B cell (primary cell): ENCODE data around the gene SKAP1. TPM values are rescaled to one million over a fixed set of nuclear protein-coding genes. Genes with fewer than 3 reads are reported as not detected.

ENCODE experiments used
- ATAC-seq: fragments of 200-7000 bp; cut with Tn5 transposase; one replicate; pipeline ENCODE4 v1.10.0; 2021; ENCODE audit warnings: low read depth, mild to moderate bottlenecking, moderate number of reproducible peaks, moderate library complexity
- CTCF ChIA-PET: fragments of 350-600 bp; sonication (Branson Sonifier 250); formaldehyde crosslinking; loops from one replicate; lab custom pipeline; 2021; ENCODE audit warnings: antibody characterized with exemption, inconsistent platforms; lab: Charles Lee
- POLR2A ChIA-PET: fragments of 350-600 bp; sonication (Branson Sonifier 250); formaldehyde crosslinking; loops from one replicate; lab custom pipeline; 2021; ENCODE audit warnings: antibody characterized with exemption; lab: Charles Lee
- DNase-seq: peaks from one replicate; pipeline ENCODE4 v3.0.0; 2013
- H2AFZ ChIP-seq: 2 replicates; pipeline ENCODE4 v1.6.1; 2012; ENCODE audit warnings: mild to moderate bottlenecking, low read depth, low read length; ENCODE audit not compliant: insufficient read depth, poor library complexity, severe bottlenecking
- H3K27ac ChIP-seq, 2 donors: 1 replicate in 1 of 2; 2 replicates in 1 of 2; pipeline ENCODE4 v1.5.1; 2012 to 2013; ENCODE audit warnings: low read length in 2 of 2, mild to moderate bottlenecking in 2 of 2, moderate library complexity in 1 of 2
- H3K27me3 ChIP-seq, 4 experiments: fragments of 200-600 bp in 1 of 4; sonication (generic) in 1 of 4; replicated peaks in 1 of 4; 1 replicate in 2 of 4; 2 replicates in 2 of 4; pipeline versions ENCODE4 v1.6.1 to v1.7.0; 2013 to 2016; ENCODE audit warnings: low read length in 3 of 4, mild to moderate bottlenecking in 2 of 4, mixed read lengths in 1 of 4, moderate library complexity in 1 of 4; ENCODE audit not compliant: insufficient read depth in 4 of 4, control insufficient read depth in 3 of 4; ENCODE audit errors: control extremely low read depth in 1 of 4
- H3K36me3 ChIP-seq, 2 experiments: replicated peaks in 1 of 2; 1 replicate in 1 of 2; 2 replicates in 1 of 2; pipeline versions ENCODE4 v1.6.1 to v1.7.1; 2013; ENCODE audit warnings: low read length in 1 of 2; ENCODE audit not compliant: insufficient read depth in 2 of 2, control insufficient read depth in 1 of 2; ENCODE audit errors: control extremely low read depth in 1 of 2, extremely low read depth in 1 of 2
- H3K4me1 ChIP-seq, 2 donors: fragments of 200-600 bp in 1 of 2; sonication (generic) in 1 of 2; 1 replicate in 1 of 2; 2 replicates in 1 of 2; pipeline versions ENCODE4 v1.5.1 to v1.6.1; 2013 to 2017; ENCODE audit warnings: low read length in 2 of 2; ENCODE audit not compliant: control insufficient read depth in 2 of 2, insufficient read depth in 2 of 2
- H3K4me2 ChIP-seq: replicated peaks from 2 replicates; pipeline ENCODE3; 2012; ENCODE audit warnings: mild to moderate bottlenecking, low read depth, low read length; ENCODE audit not compliant: poor library complexity, severe bottlenecking
- H3K4me3 ChIP-seq, 5 experiments: fragments of 200-600 bp in 1 of 5; sonication (generic) in 1 of 5; 1 replicate in 3 of 5; 2 replicates in 2 of 5; pipeline versions ENCODE4 v1.5.1 to v1.7.0; 2011 to 2016; ENCODE audit warnings: low read length in 4 of 5, mild to moderate bottlenecking in 4 of 5, low read depth in 2 of 5, control low read depth in 1 of 5, moderate library complexity in 1 of 5; ENCODE audit not compliant: insufficient read depth in 1 of 5; ENCODE audit errors: control extremely low read depth in 1 of 5, extremely low read depth in 1 of 5
- H3K79me2 ChIP-seq: fragments of 200-600 bp; sonication (generic); one replicate; pipeline ENCODE4 v1.6.0; 2016; ENCODE audit warnings: low read length; ENCODE audit not compliant: control insufficient read depth, insufficient read depth
- H3K9ac ChIP-seq: fragments of 200-600 bp; sonication (generic); 2 replicates; pipeline ENCODE4 v1.6.1; 2017; ENCODE audit warnings: mild to moderate bottlenecking, low read length, moderate library complexity
- H3K9me3 ChIP-seq, 3 donors: one replicate each; pipeline versions ENCODE4 v1.6.1 to v1.7.1; 2013; ENCODE audit warnings: low read length in 2 of 3; ENCODE audit not compliant: control insufficient read depth in 2 of 3, insufficient read depth in 1 of 3; ENCODE audit errors: control extremely low read depth in 1 of 3
- H4K20me1 ChIP-seq: 2 replicates; pipeline ENCODE4 v1.6.0; 2012; ENCODE audit warnings: mild to moderate bottlenecking, low read length; ENCODE audit not compliant: insufficient read depth, control insufficient read depth, poor library complexity, severe bottlenecking
- H3K27ac Mint-ChIP-seq: one replicate; pipeline ENCODE4 v1.8.0; 2021; ENCODE audit warnings: mixed read lengths
- H3K27me3 Mint-ChIP-seq: one replicate; pipeline ENCODE4 v1.8.0; 2021; ENCODE audit warnings: mixed read lengths
- H3K4me1 Mint-ChIP-seq: one replicate; pipeline ENCODE4 v1.8.0; 2021; ENCODE audit warnings: mixed read lengths
- H3K4me3 Mint-ChIP-seq: one replicate; pipeline ENCODE4 v1.8.0; 2021; ENCODE audit warnings: mixed read lengths
- H3K9me3 Mint-ChIP-seq: one replicate; pipeline ENCODE4 v1.8.0; 2022; ENCODE audit warnings: mixed read lengths; ENCODE audit not compliant: insufficient read depth
- CTCF ChIP-seq: fragments of 200-600 bp; IDR thresholded peaks from one replicate; pipeline ENCODE4 v1.8.0; 2022; ENCODE audit warnings: antibody characterized with exemption, mild to moderate bottlenecking
- EZH2 ChIP-seq: IDR thresholded peaks from 2 replicates; pipeline ENCODE4 v1.6.1; 2012; ENCODE audit warnings: borderline replicate concordance, low read depth, mild to moderate bottlenecking, moderate library complexity, low read length; ENCODE audit not compliant: insufficient read depth, poor library complexity, severe bottlenecking
- WGBS: methylation state at CpG from one replicate; pipeline ENCODE4 v1.1.5; 2013; ENCODE audit warnings: missing lambda C conversion rate; ENCODE audit not compliant: insufficient coverage; 5-methylcytosine and 5-hydroxymethylcytosine counted together
- intact Hi-C: fragments of 100-400 bp; cut with micrococcal nuclease; formaldehyde crosslinking; loops from one replicate; pipeline ENCODE4 v1.10.0; 2022
- polyA plus RNA-seq: library from polyadenylated mRNA; depleted of rRNA; stranded (reverse); fragments of >200 nt; gene quantifications from 2 replicates; pipeline ENCODE4 v1.2.3, GENCODE V29; 2012
- total RNA-seq, 2 donors: library from RNA; stranded (reverse); fragments of 120-200 nt in 1 of 2; gene quantifications; 1 replicate in 1 of 2; 2 replicates in 1 of 2; pipeline versions ENCODE4 v1.2.3 to v1.2.4, GENCODE V29; 2013 to 2022

SKAP1 gene
- total and polyA plus RNA-seq, 2 donors (not counting 1 experiment from before 2014, with no cell fraction given) = 33.1 to 37.3 TPM

GRCh38 chr17:48239603-48239995 lies 190.4 kb downstream of the SKAP1 start:
- TF ChIP-seq EZH2 (no peak), CTCF (no peak)
- peaks cover 22% of the 10 kb centered on the region for H3K4me1 Mint-ChIP-seq
- H3K4me3 ChIP-seq = no peak overlapping the region
- POLR2A ChIA-PET = no interaction called here
- no peak overlapping the region for H3K9ac ChIP-seq
- intact Hi-C loops = no loop called here
- H3K4me2 ChIP-seq = no peak overlapping the region
- H3K4me3 Mint-ChIP-seq = no peak overlapping the region
- no peak overlapping the region for H2AFZ ChIP-seq
- no peaks in the 10 kb centered on the region for H3K27me3 ChIP-seq
- H3K27ac Mint-ChIP-seq = no peak overlapping the region
- no peaks in the 10 kb centered on the region for H3K27me3 Mint-ChIP-seq
- no peak overlapping the region for H3K27ac ChIP-seq
- WGBS = no CpG with 5 or more reads among the region's 1 CpG
- peaks cover 13 to 15% of the 10 kb centered on the region in 2 donors for H3K4me1 ChIP-seq
- ATAC-seq (no peak), DNase-seq (no peak)
- H3K9me3 ChIP-seq = no peaks in the 10 kb centered on the region
- no peaks in the 10 kb centered on the region for H3K9me3 Mint-ChIP-seq
- CTCF ChIA-PET = interaction anchor here (1.6 kb wide), 1 partner anchor 23 kb away, joined by 3 read pairs; no protein-coding TSS in a partner anchor
- no peaks in the 10 kb centered on the region for H4K20me1 ChIP-seq
- peaks cover 0 to 2% of the 10 kb centered on the region in 2 experiments for H3K36me3 ChIP-seq
- H3K79me2 ChIP-seq = no peaks in the 10 kb centered on the region

- Histone ChIP-seq H3K27ac (no peak overlapping the region), H3K9me3 (no peaks in the 10 kb centered on the region), H3K36me3 (peaks cover 0 to 2% of the 10 kb centered on the region in 2 experiments), H2AFZ (no peak overlapping the region), H3K4me3 (no peak overlapping the region), H3K9ac (no peak overlapping the region), H4K20me1 (no peaks in the 10 kb centered on the region), H3K27me3 (no peaks in the 10 kb centered on the region), H3K4me2 (no peak overlapping the region), H3K79me2 (no peaks in the 10 kb centered on the region), H3K4me1 (peaks cover 9 to 10% of the 10 kb centered on the region in 2 donors)
- TF ChIP-seq CTCF (no peak), EZH2 (no peak)
- H3K9me3 Mint-ChIP-seq = no peaks in the 10 kb centered on the region
- whole genome bisulfite sequencing = no CpG with 5 or more reads among the region's 4 CpGs
- no peak overlapping the region for H3K4me3 Mint-ChIP-seq
- DNase-seq = no peak
- H3K27ac Mint-ChIP-seq = no peak overlapping the region
- ChIA-PET POLR2A (no interaction called here), CTCF (interaction anchor here (1.6 kb wide), 1 partner anchor 24 kb away, joined by 3 read pairs; no protein-coding TSS in a partner anchor)
- no peak for ATAC-seq
- intact Hi-C loops = no loop called here
- peaks cover 16% of the 10 kb centered on the region for H3K4me1 Mint-ChIP-seq
- no peaks in the 10 kb centered on the region for H3K27me3 Mint-ChIP-seq
Observed at GRCh38 chr17:48238933-48239602, 190.9 kb downstream of the SKAP1 start.
